MCF 10A (cell line): ENCODE data around the gene CCDC110. TPM values are rescaled to one million over a fixed set of nuclear protein-coding genes. Genes with fewer than 3 reads are reported as not detected.

Experiments
- BruUV-seq: library from RNA; stranded (reverse); fragments of 400-500 nt; replicated peaks from 2 replicates; lab custom pipeline; 2021; lab: Mats Ljungman, UMichigan
- CTCF ChIA-PET: fragments of 300-600 bp; sonication (Branson Sonifier 250); formaldehyde crosslinking; extraction: SDS; loops from one replicate; lab custom pipeline; 2021; ENCODE audit warnings: antibody characterized with exemption, inconsistent platforms; lab: Yijun Ruan, JAX
- POLR2A ChIA-PET: fragments of 300-600, 350-650 bp; sonication (Branson Sonifier 250); formaldehyde crosslinking; extraction: SDS; loops from one replicate; lab custom pipeline; 2020; ENCODE audit warnings: antibody characterized with exemption, inconsistent platforms; lab: Yijun Ruan, JAX
- DNase-seq: peaks from one replicate; pipeline ENCODE4 v3.0.0-alpha.2; 2018; ENCODE audit not compliant: unreplicated experiment
- H3K27ac Mint-ChIP-seq: one replicate; pipeline ENCODE4 v1.8.0; 2022; ENCODE audit warnings: mild to moderate bottlenecking, low read depth, mixed read lengths; ENCODE audit not compliant: unreplicated experiment
- H3K27me3 Mint-ChIP-seq: one replicate; pipeline ENCODE4 v1.8.0; 2022; ENCODE audit warnings: mixed read lengths; ENCODE audit not compliant: insufficient read depth, unreplicated experiment
- H3K36me3 Mint-ChIP-seq: one replicate; pipeline ENCODE4 v1.8.0; 2022; ENCODE audit warnings: mild to moderate bottlenecking, moderate library complexity, mixed read lengths; ENCODE audit not compliant: insufficient read depth, unreplicated experiment
- H3K4me1 Mint-ChIP-seq: one replicate; pipeline ENCODE4 v1.8.0; 2022; ENCODE audit warnings: mixed read lengths; ENCODE audit not compliant: insufficient read depth, unreplicated experiment
- H3K4me3 Mint-ChIP-seq: one replicate; pipeline ENCODE4 v1.8.0; 2022; ENCODE audit warnings: mild to moderate bottlenecking, moderate library complexity, mixed read lengths; ENCODE audit not compliant: unreplicated experiment
- H3K9me3 Mint-ChIP-seq: one replicate; pipeline ENCODE4 v1.8.0; 2022; ENCODE audit warnings: mixed read lengths; ENCODE audit not compliant: unreplicated experiment
- CTCF ChIP-seq: fragments of 200-600 bp; IDR thresholded peaks from one replicate; pipeline ENCODE4 v1.8.0; 2022; ENCODE audit warnings: antibody characterized with exemption, mild to moderate bottlenecking; ENCODE audit not compliant: unreplicated experiment
- intact Hi-C: fragments of 100-400 bp; cut with micrococcal nuclease; formaldehyde crosslinking; loops from 2 replicates; pipeline ENCODE4 v1.14.1; 2022
- total RNA-seq: library from RNA; stranded (reverse); gene quantifications from 2 replicates; pipeline ENCODE4 v1.2.3, GENCODE V29; 2022

Gene CCDC110
- total RNA-seq, 1 experiment from 2014 or later, result not detected

DNA sequence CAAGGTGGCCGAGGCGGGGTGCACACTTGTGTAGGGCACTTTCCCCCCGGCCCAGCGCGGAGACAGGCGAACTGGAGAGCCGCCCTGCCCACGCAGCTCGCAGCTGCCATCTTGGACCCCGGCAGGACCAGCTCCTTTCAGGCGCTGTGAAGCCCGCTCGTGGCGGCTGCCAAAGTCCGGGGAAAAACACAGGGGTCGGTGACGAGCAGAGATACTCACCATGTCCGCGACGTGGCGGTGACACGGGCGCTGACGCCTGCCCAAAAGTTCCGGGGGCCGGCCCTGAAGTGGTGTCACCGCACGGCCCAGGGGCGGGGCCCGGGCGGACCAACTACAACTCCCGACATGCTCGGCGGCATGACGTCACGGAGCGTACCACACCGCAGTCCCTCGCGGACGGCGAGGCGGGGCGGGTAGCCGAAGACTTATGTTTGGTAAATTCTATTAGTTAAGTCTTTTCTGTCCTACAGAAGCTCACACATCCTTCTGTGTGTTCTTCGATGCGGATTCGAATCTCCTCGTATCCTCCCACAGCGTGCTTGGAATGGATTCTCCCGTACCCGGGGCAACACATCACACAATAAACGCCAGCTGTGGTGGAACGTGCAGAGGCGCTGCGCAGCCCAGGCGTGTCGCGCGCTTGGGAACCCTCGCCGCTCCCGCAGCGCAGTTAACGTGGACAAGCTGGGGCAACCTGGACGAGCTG lies 45.7 kb downstream of the CCDC110 start, which contains the start of gene UFSP2:
TSS of gene UFSP2 (minus strand) at position 318 of the 706 bp plus-strand sequence. CDS start at position 222, 96 bp downstream.
- no peak for TF ChIP-seq CTCF
- H3K9me3 Mint-ChIP-seq, result no peaks in the 10 kb centered on the region
- H3K27ac Mint-ChIP-seq, result peak within 1 kb of the TSS; percentile 100
- H3K27me3 Mint-ChIP-seq, result no peaks in the 10 kb centered on the region
- intact Hi-C loops, result loop anchor here (1.0 kb wide), 1 partner anchor 172 kb away; no protein-coding TSS in a partner anchor
- peak within 1 kb of the TSS; percentile 84 for H3K4me3 Mint-ChIP-seq
- peaks cover 16% of the 10 kb centered on the region for H3K36me3 Mint-ChIP-seq
- DNase-seq, result peak; percentile 89
- BruUV-seq, result no TSS peak
- H3K4me1 Mint-ChIP-seq, result peaks cover 28% of the 10 kb centered on the region
- ChIA-PET POLR2A (interaction anchor here (0.6 to 4.7 kb wide), 26 partner anchors 8 to 960 kb away, joined by 3 to 81 read pairs (median 4); partner anchors contain the start of genes ANKRD37, LRP2BP and SNX25), CTCF (interaction anchor here (0.6 to 3.9 kb wide), 10 partner anchors 11 to 1079 kb away, joined by 3 to 24 read pairs (median 3); no protein-coding TSS in a partner anchor)

GRCh38 chr4:185424905-185425646 lies 46.5 kb downstream of the CCDC110 start:
- Mint-ChIP-seq H3K27ac (peak overlapping the region; percentile 100), H3K4me3 (peak overlapping the region; percentile 84), H3K36me3 (peaks cover 16% of the 10 kb centered on the region), H3K4me1 (peaks cover 28% of the 10 kb centered on the region), H3K27me3 (no peaks in the 10 kb centered on the region), H3K9me3 (no peaks in the 10 kb centered on the region)
- CTCF ChIA-PET, result interaction anchor here (0.6 to 3.9 kb wide), 9 partner anchors 12 to 1078 kb away, joined by 3 to 24 read pairs (median 3); no protein-coding TSS in a partner anchor
- BruUV-seq, result TSS peak; percentile 41
- POLR2A ChIA-PET, result interaction anchor here (0.6 to 4.7 kb wide), 24 partner anchors 9 to 682 kb away, joined by 3 to 81 read pairs (median 4); partner anchors contain the start of genes ANKRD37, LRP2BP and SNX25
- peak; percentile 3 for DNase-seq
- intact Hi-C loops, result no loop called here
- TF ChIP-seq CTCF, result no peak

- no TSS peak for BruUV-seq
Observed at GRCh38 chr4:185421366-185422124, 50.0 kb downstream of the CCDC110 start.

More at GRCh38 chr4:185421366-185422124, 50.0 kb downstream of the CCDC110 start:
- ChIA-PET CTCF (interaction anchor here (0.6 kb wide), 2 partner anchors 115 to 692 kb away, joined by 3 to 4 read pairs; no protein-coding TSS in a partner anchor), POLR2A (interaction anchor here (0.7 to 1.6 kb wide), 4 partner anchors 11 to 283 kb away, joined by 3 read pairs; partner anchors contain the start of gene LRP2BP)
- H3K27me3 Mint-ChIP-seq, result no peaks in the 10 kb centered on the region
- no peak for DNase-seq
- H3K36me3 Mint-ChIP-seq, result peaks cover 15% of the 10 kb centered on the region
- H3K9me3 Mint-ChIP-seq, result no peaks in the 10 kb centered on the region
- H3K4me1 Mint-ChIP-seq, result peaks cover 28% of the 10 kb centered on the region
- H3K27ac Mint-ChIP-seq, result peak overlapping the region; percentile 8
- no peak for TF ChIP-seq CTCF
- H3K4me3 Mint-ChIP-seq, result no peak overlapping the region
- intact Hi-C loops, result no loop called here
